ENCODE measurements around the gene NTN1.

Gene NTN1

GRCh38 chr17:9177212-9177611, 155.9 kb downstream of the NTN1 start:
- DNase-seq (ENCODE audit: extremely low read depth, low read depth), result no peak
- no peak for TF ChIP-seq CTCF (IDR thresholded peaks at IDR 0.05; ENCODE audit: low read depth, low read length)

GRCh38 chr17:9178319-9178718, 157.0 kb downstream of the NTN1 start:
- no peak for DNase-seq (ENCODE audit: extremely low read depth, low read depth)
- no peak for TF ChIP-seq CTCF (IDR thresholded peaks at IDR 0.05; ENCODE audit: low read depth, low read length)

GRCh38 chr17:9179602-9180001, 158.3 kb downstream of the NTN1 start:
- no peak for DNase-seq (ENCODE audit: extremely low read depth, low read depth)
- TF ChIP-seq CTCF (IDR thresholded peaks at IDR 0.05; ENCODE audit: low read depth, low read length), result no peak

GRCh38 chr17:9181640-9182039, 160.3 kb downstream of the NTN1 start:
- no peak for DNase-seq (ENCODE audit: extremely low read depth, low read depth)
- TF ChIP-seq CTCF (IDR thresholded peaks at IDR 0.05; ENCODE audit: low read depth, low read length), result no peak

GRCh38 chr17:9183306-9183705, 162.0 kb downstream of the NTN1 start:
- DNase-seq (ENCODE audit: extremely low read depth, low read depth), result no peak
- no peak for TF ChIP-seq CTCF (IDR thresholded peaks at IDR 0.05; ENCODE audit: low read depth, low read length)

GRCh38 chr17:9185142-9185541, 163.8 kb downstream of the NTN1 start:
- TF ChIP-seq CTCF (IDR thresholded peaks at IDR 0.05; ENCODE audit: low read depth, low read length), result no peak
- no peak for DNase-seq (ENCODE audit: extremely low read depth, low read depth)

- DNase-seq (ENCODE audit: extremely low read depth, low read depth), result no peak
- no peak for TF ChIP-seq CTCF (IDR thresholded peaks at IDR 0.05; ENCODE audit: low read depth, low read length)
Measured at GRCh38 chr17:9185688-9186284, 164.5 kb downstream of the NTN1 start.
